Gastroesophageal sphincter (tissue), 4 donors: ENCODE data around the gene TMEM150A. TPM values are rescaled to one million over a fixed set of nuclear protein-coding genes. Genes with fewer than 3 reads are reported as not detected.

ENCODE experiments used
- ATAC-seq: fragments of 150-250 bp; one replicate; pipeline ENCODE4 v1.9.1; 2016; ENCODE audit warnings: mild to moderate bottlenecking, moderate library complexity
- H3K27ac ChIP-seq, 4 donors: fragments of 200-600 bp; sonication (generic) in 3 of 4; 1 replicate in 3 of 4; 2 replicates in 1 of 4; pipeline ENCODE4 v1.5.1; 2016 to 2019
- H3K27me3 ChIP-seq: fragments of 200-600 bp; sonication (generic); one replicate; pipeline ENCODE4 v1.5.1; 2019
- H3K36me3 ChIP-seq, 2 donors: fragments of 200-600 bp; sonication (generic); one replicate each; pipeline ENCODE4 v1.5.1; 2019; ENCODE audit warnings: control low read depth in 1 of 2
- H3K4me1 ChIP-seq, 3 donors: fragments of 200-600 bp; sonication (generic); 1 replicate in 2 of 3; 2 replicates in 1 of 3; pipeline ENCODE4 v1.5.1; 2016 to 2019; ENCODE audit warnings: control low read depth in 2 of 3
- H3K4me3 ChIP-seq, 2 donors: fragments of 200-600 bp; sonication (generic); one replicate each; pipeline ENCODE4 v1.5.1; 2019; ENCODE audit warnings: mild to moderate bottlenecking in 1 of 2, moderate library complexity in 1 of 2
- H3K9me3 ChIP-seq, 3 donors: fragments of 200-600 bp; sonication (generic); one replicate each; pipeline ENCODE4 v1.5.1; 2017 to 2019; ENCODE audit warnings: control low read depth in 2 of 3
- EP300 ChIP-seq: sonication (generic); formaldehyde crosslinking; IDR thresholded peaks from one replicate; pipeline ENCODE4 v1.6.1; 2017; ENCODE audit warnings: antibody characterized with exemption, mild to moderate bottlenecking
- POLR2A ChIP-seq, 2 donors: fragments of 450-650 bp; IDR thresholded peaks; one replicate each; pipeline ENCODE4 v1.6.1; 2017; ENCODE audit warnings: antibody characterized with exemption in 2 of 2, mild to moderate bottlenecking in 2 of 2, moderate library complexity in 1 of 2
- POLR2AphosphoS5 ChIP-seq: sonication (generic); formaldehyde crosslinking; IDR thresholded peaks from one replicate; pipeline ENCODE4 v1.6.1; 2017; ENCODE audit warnings: antibody characterized with exemption
- WGBS, 2 donors: methylation state at CpG; one replicate each; pipeline ENCODE4 v1.1.5; 2018; ENCODE audit warnings: low coverage in 1 of 2; 5-methylcytosine and 5-hydroxymethylcytosine counted together
- small RNA-seq, 4 donors: library from RNA; depleted of rRNA; stranded (forward); fragments of <200 nt; gene quantifications; one replicate each; pipeline ENCODE3, GENCODE V24; 2016
- total RNA-seq, 4 donors: library from RNA; depleted of rRNA; stranded (reverse); fragments of >200 nt; gene quantifications; one replicate each; pipeline ENCODE4 v1.1.0, GENCODE V29; 2016
- TF ChIP-seq, protein P1 (sequence below), 4 experiments: fragments of 200-600 bp in 2 of 4; fragments of 450-650 bp in 2 of 4; sonication (generic) in 1 of 4; IDR thresholded peaks; one replicate each; pipeline ENCODE4 v1.5.1; 2017 to 2019; ENCODE audit warnings: antibody characterized with exemption in 4 of 4, mild to moderate bottlenecking in 2 of 4, moderate library complexity in 2 of 4

The TMEM150A gene
- total RNA-seq, 4 donors from 2014 or later = 17.6 to 26.9 (median 19.9) TPM

DNA sequence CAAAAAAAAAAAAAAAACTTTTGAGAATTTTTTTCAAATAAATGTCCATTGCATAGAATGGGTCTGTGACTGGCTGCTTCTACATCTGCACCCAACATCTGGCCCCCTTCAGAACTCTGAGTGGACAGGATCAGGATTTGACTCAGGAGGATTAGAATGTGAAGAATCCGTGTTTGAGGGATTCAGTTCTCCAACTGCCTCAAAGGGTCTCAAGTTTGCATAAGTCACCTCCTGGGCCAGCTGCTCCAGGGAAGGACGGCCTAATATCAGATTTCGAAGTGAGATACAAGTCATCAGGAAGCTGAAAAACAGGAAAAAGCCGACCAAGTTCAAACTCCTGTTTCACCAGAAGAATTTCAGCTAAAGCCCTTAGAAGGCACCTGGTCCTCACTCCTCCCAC lies 52.7 kb downstream of the TMEM150A start:
- Histone ChIP-seq H3K4me3 (no peak overlapping the region), H3K9me3 (no peaks in the 10 kb centered on the region), H3K27ac (peak overlapping the region in 1 of 4 donors; percentile 42), H3K27me3 (no peaks in the 10 kb centered on the region), H3K36me3 (peaks cover 0 to 93% of the 10 kb centered on the region in 2 donors), H3K4me1 (peaks cover 0 to 18% (median 0%) of the 10 kb centered on the region in 3 donors)
- TF ChIP-seq, protein P1, sequence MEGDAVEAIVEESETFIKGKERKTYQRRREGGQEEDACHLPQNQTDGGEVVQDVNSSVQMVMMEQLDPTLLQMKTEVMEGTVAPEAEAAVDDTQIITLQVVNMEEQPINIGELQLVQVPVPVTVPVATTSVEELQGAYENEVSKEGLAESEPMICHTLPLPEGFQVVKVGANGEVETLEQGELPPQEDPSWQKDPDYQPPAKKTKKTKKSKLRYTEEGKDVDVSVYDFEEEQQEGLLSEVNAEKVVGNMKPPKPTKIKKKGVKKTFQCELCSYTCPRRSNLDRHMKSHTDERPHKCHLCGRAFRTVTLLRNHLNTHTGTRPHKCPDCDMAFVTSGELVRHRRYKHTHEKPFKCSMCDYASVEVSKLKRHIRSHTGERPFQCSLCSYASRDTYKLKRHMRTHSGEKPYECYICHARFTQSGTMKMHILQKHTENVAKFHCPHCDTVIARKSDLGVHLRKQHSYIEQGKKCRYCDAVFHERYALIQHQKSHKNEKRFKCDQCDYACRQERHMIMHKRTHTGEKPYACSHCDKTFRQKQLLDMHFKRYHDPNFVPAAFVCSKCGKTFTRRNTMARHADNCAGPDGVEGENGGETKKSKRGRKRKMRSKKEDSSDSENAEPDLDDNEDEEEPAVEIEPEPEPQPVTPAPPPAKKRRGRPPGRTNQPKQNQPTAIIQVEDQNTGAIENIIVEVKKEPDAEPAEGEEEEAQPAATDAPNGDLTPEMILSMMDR (IDR thresholded peaks at IDR 0.05) = no peak
- TF ChIP-seq POLR2A (IDR thresholded peaks at IDR 0.05) = no peak
- no peak for TF ChIP-seq POLR2AphosphoS5
- TF ChIP-seq EP300 = no peak
- ATAC-seq = peak; percentile 11
- WGBS, 2 donors = 32 to 44% methylated on average over 3 to 4 of the region's 4 CpGs

DNA sequence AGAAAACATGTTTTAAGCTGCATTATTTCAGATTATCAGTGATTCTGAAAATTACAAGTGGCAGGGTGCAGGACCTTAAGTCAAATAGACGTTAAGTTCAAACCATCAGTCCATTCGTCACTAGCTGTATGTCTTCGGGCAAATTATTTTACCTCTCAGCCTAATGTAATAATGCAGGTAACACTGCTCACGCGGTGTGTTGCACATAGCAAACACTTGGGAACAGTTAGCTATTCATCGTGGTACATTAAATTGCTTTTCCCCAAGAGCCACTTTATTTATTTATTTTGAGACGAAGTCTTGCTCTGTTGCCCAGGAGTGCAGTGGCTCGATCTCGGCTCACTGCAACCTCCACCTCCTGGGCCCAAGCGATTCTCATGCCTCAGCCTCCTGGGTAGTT lies 53.4 kb downstream of the TMEM150A start:
- no peaks in the 10 kb centered on the region for H3K9me3 ChIP-seq
- H3K27ac ChIP-seq = peak overlapping the region in 1 of 4 donors; percentile 42
- H3K27me3 ChIP-seq = no peaks in the 10 kb centered on the region
- 89 to 90% methylated on average over 6 to 10 of the region's 10 CpGs for WGBS, 2 donors
- H3K4me1 ChIP-seq = peaks cover 0 to 25% (median 4%) of the 10 kb centered on the region in 3 donors
- peaks cover 0 to 93% of the 10 kb centered on the region in 2 donors for H3K36me3 ChIP-seq
- H3K4me3 ChIP-seq = no peak overlapping the region
- TF ChIP-seq EP300 (no peak), POLR2A (IDR thresholded peaks at IDR 0.05) (no peak), POLR2AphosphoS5 (no peak)
- ATAC-seq = no peak

DNA sequence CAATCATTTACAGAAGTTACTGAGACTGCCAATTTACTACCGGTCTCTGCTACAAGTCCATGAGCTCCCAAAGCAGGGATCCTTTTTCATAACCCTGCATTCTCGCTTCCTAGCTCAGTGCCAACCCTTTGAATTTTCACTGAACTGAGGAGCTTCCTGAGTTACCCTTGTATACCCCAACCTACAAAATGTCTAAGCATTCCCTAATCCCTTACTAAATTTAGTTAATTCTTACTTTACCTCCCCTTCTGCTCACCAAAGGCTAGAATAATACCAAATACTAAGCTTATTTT lies 53.9 kb downstream of the TMEM150A start:
- Histone ChIP-seq H3K27ac (peak overlapping the region in 1 of 4 donors; percentile 13), H3K27me3 (no peaks in the 10 kb centered on the region), H3K36me3 (peaks cover 0 to 93% of the 10 kb centered on the region in 2 donors), H3K9me3 (no peaks in the 10 kb centered on the region), H3K4me1 (peaks cover 0 to 30% (median 4%) of the 10 kb centered on the region in 3 donors), H3K4me3 (no peak overlapping the region)
- WGBS, 2 donors = 46 to 58% methylated on average over 2 of the region's 2 CpGs
- ATAC-seq = no peak
- TF ChIP-seq, protein P1 (IDR thresholded peaks at IDR 0.05) = no peak
- TF ChIP-seq EP300 (no peak), POLR2A (IDR thresholded peaks at IDR 0.05) (no peak), POLR2AphosphoS5 (no peak)

Small RNA genes lying within 50 kb of the gene (small RNA-seq; reads per million reads assigned to genes)
- 0 reads per million in 4 donors for gene RN7SL126P

Other genes starting within 250 kb of the TMEM150A start
- 10 to 100 TPM; 29.5 to 61.8 (median 44.9) TPM for gene RETSAT, start 248.2 kb downstream of the TMEM150A start, total RNA-seq
- 10 to 100 TPM; 12.4 to 25.8 (median 18.0) TPM for gene ELMOD3, start 247.9 kb downstream of the TMEM150A start, total RNA-seq
- gene CAPG, start 192.3 kb downstream of the TMEM150A start, total RNA-seq = 10 to 100 TPM; 42.2 to 69.2 (median 60.2) TPM
- not detected for gene SH2D6, start 184.0 kb downstream of the TMEM150A start, total RNA-seq
- 100 to 1,000 TPM in 2 of 4 donors, 10 to 100 TPM in 2; 68.5 to 295 (median 130) TPM for gene MAT2A, start 63.5 kb downstream of the TMEM150A start, total RNA-seq
- 10 to 100 TPM; 16.2 to 29.3 (median 24.3) TPM for gene GGCX, start 41.2 kb downstream of the TMEM150A start, total RNA-seq
- 10 to 100 TPM in 2 of 4 donors, 1 to 10 TPM in 1, not detected in 1; 4.9 to 30.5 (median 13.6) TPM for gene VAMP8, start 25.1 kb downstream of the TMEM150A start, total RNA-seq
- 10 to 100 TPM; 37.6 to 56.5 (median 51.2) TPM for gene VAMP5, start 18.3 kb downstream of the TMEM150A start, total RNA-seq
- gene RNF181, start 7.0 kb downstream of the TMEM150A start, total RNA-seq = 100 to 1,000 TPM; 113 to 174 (median 148) TPM
- gene C2orf68, start 9.4 kb upstream of the TMEM150A start, total RNA-seq = 10 to 100 TPM; 12.3 to 21.0 (median 19.8) TPM
- gene USP39, start 13.5 kb upstream of the TMEM150A start, total RNA-seq = 10 to 100 TPM; 41.7 to 82.2 (median 56.7) TPM
- gene SFTPB, start 65.5 kb upstream of the TMEM150A start, total RNA-seq = not detected
- 1 to 10 TPM in 1 of 4 donors, under 1 TPM in 1, not detected in 2; 0.54 to 3.1 TPM for gene GNLY, start 91.7 kb upstream of the TMEM150A start, total RNA-seq
- gene ATOH8, start 151.3 kb upstream of the TMEM150A start, total RNA-seq = 10 to 100 TPM; 34.5 to 79.5 (median 59.6) TPM